Thoracic aorta (tissue), 2 donors: ENCODE results near the gene UTP20. TPM values are rescaled to one million over a fixed set of nuclear protein-coding genes. Genes with fewer than 3 reads are reported as not detected.

Experiments
- ATAC-seq: fragments of 150-250 bp; one replicate; pipeline ENCODE4 v1.8.0; 2017; ENCODE audit warnings: low read depth; ENCODE audit not compliant: insufficient number of reproducible peaks, low FRiP score
- DNase-seq: peaks from one replicate; pipeline ENCODE4 v3.0.0-alpha.2; 2020; ENCODE audit warnings: low spot score
- H3K27ac ChIP-seq, 2 donors: fragments of 200-600 bp; sonication (generic); 1 replicate in 1 of 2; 2 replicates in 1 of 2; pipeline ENCODE4 v1.5.1; 2016; ENCODE audit warnings: mild to moderate bottlenecking in 2 of 2, moderate library complexity in 2 of 2
- H3K27me3 ChIP-seq: fragments of 200-600 bp; sonication (generic); replicated peaks from 2 replicates; pipeline ENCODE4 v1.6.0; 2016; ENCODE audit warnings: mild to moderate bottlenecking; ENCODE audit not compliant: insufficient read depth
- H3K36me3 ChIP-seq: fragments of 200-600 bp; sonication (generic); one replicate; pipeline ENCODE4 v1.5.1; 2016
- H3K4me1 ChIP-seq, 2 donors: fragments of 200-600 bp; sonication (generic); 1 replicate in 1 of 2; 2 replicates in 1 of 2; pipeline versions ENCODE4 v1.5.1 to v1.6.0; 2016; ENCODE audit warnings: low read depth in 2 of 2, mild to moderate bottlenecking in 1 of 2; ENCODE audit not compliant: control insufficient read depth in 1 of 2
- H3K4me3 ChIP-seq: fragments of 200-600 bp; sonication (generic); 2 replicates; pipeline ENCODE4 v1.5.1; 2016; ENCODE audit warnings: mild to moderate bottlenecking
- H3K9me3 ChIP-seq: fragments of 200-600 bp; sonication (generic); 2 replicates; pipeline ENCODE4 v1.5.1; 2016
- total RNA-seq, 2 donors: library from RNA; depleted of rRNA; stranded (reverse); fragments of >200 nt; gene quantifications; one replicate each; pipeline versions ENCODE4 v1.1.0 to v1.2.3, GENCODE V29; 2016
- TF ChIP-seq, protein P1 (sequence below): fragments of 200-600 bp; sonication (generic); IDR thresholded peaks from one replicate; pipeline ENCODE4 v1.5.1; 2019; ENCODE audit warnings: antibody characterized with exemption

The UTP20 gene
- total RNA-seq, 2 donors from 2014 or later, result 5.8 to 17.9 TPM

DNA sequence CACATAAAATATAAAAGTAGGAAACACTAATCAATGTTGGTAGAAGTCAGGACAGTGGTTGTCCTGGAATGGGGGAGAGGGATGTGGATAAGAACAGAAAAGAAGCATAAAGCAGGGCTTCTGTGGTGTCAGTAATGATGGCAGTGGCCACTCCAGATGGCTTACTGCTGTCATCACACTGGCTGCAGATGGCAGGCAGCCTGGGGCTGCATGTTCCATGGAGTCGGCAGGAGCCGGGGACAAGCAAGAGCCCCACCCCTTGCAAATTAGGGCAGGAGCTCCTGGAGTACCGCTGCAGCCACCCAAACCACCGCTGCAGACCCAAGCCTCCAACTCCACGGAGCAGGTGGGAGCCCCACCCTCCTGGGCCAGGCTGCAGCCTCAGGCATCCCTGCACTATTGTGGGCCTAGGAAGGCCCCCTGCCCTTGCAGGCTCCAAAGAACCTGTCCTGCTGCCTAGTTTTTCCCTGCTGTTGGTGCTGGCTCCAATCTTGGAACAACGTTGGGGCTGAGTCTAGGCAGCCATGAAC, 41.0 kb upstream of the UTP20 start:
- H3K4me1 ChIP-seq, result no peaks in the 10 kb centered on the region
- H3K27me3 ChIP-seq, result no peaks in the 10 kb centered on the region
- ATAC-seq (no peak), DNase-seq (no peak)
- no peak overlapping the region for H3K27ac ChIP-seq
- H3K9me3 ChIP-seq, result no peaks in the 10 kb centered on the region
- no peak overlapping the region for H3K4me3 ChIP-seq
- TF ChIP-seq, protein P1, sequence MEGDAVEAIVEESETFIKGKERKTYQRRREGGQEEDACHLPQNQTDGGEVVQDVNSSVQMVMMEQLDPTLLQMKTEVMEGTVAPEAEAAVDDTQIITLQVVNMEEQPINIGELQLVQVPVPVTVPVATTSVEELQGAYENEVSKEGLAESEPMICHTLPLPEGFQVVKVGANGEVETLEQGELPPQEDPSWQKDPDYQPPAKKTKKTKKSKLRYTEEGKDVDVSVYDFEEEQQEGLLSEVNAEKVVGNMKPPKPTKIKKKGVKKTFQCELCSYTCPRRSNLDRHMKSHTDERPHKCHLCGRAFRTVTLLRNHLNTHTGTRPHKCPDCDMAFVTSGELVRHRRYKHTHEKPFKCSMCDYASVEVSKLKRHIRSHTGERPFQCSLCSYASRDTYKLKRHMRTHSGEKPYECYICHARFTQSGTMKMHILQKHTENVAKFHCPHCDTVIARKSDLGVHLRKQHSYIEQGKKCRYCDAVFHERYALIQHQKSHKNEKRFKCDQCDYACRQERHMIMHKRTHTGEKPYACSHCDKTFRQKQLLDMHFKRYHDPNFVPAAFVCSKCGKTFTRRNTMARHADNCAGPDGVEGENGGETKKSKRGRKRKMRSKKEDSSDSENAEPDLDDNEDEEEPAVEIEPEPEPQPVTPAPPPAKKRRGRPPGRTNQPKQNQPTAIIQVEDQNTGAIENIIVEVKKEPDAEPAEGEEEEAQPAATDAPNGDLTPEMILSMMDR, result no peak
- H3K36me3 ChIP-seq, result no peaks in the 10 kb centered on the region

DNA sequence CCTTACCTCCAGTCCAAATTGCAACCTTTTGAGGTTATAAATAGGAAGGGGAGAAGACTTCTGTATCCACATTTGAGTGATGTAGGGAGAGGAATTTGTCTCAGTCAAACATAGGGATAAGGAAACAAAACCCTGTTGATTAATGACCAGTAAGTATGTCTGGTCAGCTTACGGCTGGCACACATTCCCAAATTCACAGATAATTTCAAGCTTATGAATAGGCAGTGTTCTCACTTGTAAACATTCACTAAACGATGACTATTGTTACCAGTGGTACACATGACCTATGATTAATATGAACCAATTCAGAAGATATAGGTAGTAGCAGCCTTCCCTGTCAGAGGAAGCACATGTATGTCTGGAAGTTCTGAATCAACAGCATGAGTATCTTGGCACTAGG, 36.8 kb upstream of the UTP20 start:
- Histone ChIP-seq H3K9me3 (no peaks in the 10 kb centered on the region), H3K4me1 (no peaks in the 10 kb centered on the region), H3K36me3 (no peaks in the 10 kb centered on the region), H3K4me3 (no peak overlapping the region), H3K27ac (no peak overlapping the region), H3K27me3 (no peaks in the 10 kb centered on the region)
- TF ChIP-seq, protein P1, result no peak
- ATAC-seq, result no peak
- no peak for DNase-seq

DNA sequence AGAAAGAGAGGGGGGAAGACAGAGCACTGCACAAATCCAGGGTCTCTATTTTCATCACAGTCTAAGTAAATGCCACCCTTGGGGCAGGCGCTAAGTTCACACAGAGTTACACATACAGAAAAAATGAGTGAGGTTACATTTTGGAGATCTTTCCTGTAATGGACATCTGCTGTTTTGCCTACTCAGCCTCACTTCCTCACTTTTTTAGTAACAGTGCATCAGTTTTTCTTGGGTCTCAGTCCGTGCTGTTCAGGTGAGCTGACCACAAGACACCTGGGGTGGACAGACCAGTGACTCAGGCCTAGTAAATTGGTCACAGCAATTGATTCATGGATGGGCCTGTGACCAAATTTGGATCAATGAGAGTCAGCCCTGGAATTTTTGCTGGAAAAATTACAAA, 36.3 kb upstream of the UTP20 start:
- Histone ChIP-seq H3K9me3 (no peaks in the 10 kb centered on the region), H3K4me1 (no peaks in the 10 kb centered on the region), H3K4me3 (no peak overlapping the region), H3K27me3 (no peaks in the 10 kb centered on the region), H3K36me3 (no peaks in the 10 kb centered on the region), H3K27ac (no peak overlapping the region)
- DNase-seq (no peak), ATAC-seq (no peak)
- TF ChIP-seq, protein P1, result no peak

DNA sequence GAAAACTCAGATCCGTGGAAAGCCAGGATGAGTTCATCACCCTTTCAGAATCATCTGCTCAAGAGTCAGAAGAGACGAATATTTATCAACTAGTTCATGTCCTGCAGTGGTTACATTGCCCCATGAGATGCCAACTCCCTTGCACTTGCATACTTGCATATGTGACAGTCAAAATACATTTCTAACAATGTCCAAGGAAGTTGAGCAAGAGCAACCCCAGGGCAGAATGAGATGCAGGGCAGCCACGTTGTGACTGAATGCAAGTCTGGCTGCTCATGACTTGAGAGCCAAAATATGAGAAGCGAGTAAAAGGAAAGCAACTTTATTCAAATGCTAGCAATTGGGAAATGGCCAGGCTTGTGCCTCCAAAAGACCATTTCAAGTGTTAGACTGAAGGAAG, 23.6 kb upstream of the UTP20 start:
- DNase-seq (no peak), ATAC-seq (no peak)
- H3K36me3 ChIP-seq, result no peaks in the 10 kb centered on the region
- no peaks in the 10 kb centered on the region for H3K9me3 ChIP-seq
- no peaks in the 10 kb centered on the region for H3K27me3 ChIP-seq
- H3K4me1 ChIP-seq, result no peaks in the 10 kb centered on the region
- H3K27ac ChIP-seq, result no peak overlapping the region
- no peak overlapping the region for H3K4me3 ChIP-seq
- TF ChIP-seq, protein P1, result no peak

DNA sequence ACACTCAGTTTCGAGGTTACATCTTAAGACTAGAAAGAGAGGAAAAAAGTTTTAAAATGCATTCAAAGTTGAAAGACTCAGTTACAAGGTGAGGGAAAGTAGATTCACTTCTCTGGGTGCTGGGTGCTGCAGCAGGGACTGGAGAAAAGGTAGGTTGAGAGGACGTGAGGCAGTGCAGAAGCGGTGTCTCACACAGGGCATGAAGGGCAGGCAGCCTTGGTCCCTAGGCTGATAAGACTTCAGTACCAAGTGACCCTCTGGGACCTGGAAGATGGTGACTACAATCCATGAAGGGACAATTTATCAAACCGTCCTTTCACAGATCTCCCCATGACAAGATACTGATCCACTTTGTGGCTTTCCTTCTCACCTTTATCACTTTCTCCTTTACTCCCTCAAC, 22.5 kb upstream of the UTP20 start:
- ATAC-seq, result no peak
- no peaks in the 10 kb centered on the region for H3K27me3 ChIP-seq

More for the DNA sequence above, 22.5 kb upstream of the UTP20 start:
- TF ChIP-seq, protein P1, result no peak
- Histone ChIP-seq H3K36me3 (no peaks in the 10 kb centered on the region), H3K4me3 (no peak overlapping the region), H3K4me1 (no peaks in the 10 kb centered on the region), H3K27ac (no peak overlapping the region), H3K9me3 (no peaks in the 10 kb centered on the region)
- no peak for DNase-seq
